GM12878 (cell line): Measurements from ENCODE around the gene SCARB1. TPM values are rescaled to one million over a fixed set of nuclear protein-coding genes. Genes with fewer than 3 reads are reported as not detected.

Experiments
- ATAC-seq: fragments of 200-7000 bp; cut with Tn5 transposase; 3 replicates; pipeline ENCODE4 v1.9.1; 2020; ENCODE audit warnings: mild to moderate bottlenecking, moderate library complexity
- BruUV-seq: library from RNA; stranded (reverse); fragments of 400-500 nt; replicated peaks from 2 replicates; lab custom pipeline; 2021; lab: Mats Ljungman, UMichigan
- CTCF ChIA-PET: fragments of 300-600 bp; sonication (Branson Sonifier 250); formaldehyde crosslinking; extraction: SDS; loops from one replicate; lab custom pipeline; 2021; ENCODE audit warnings: inconsistent platforms; lab: Yijun Ruan, JAX
- POLR2A ChIA-PET: fragments of 350-600 bp; formaldehyde crosslinking; extraction: SDS; loops from one replicate; lab custom pipeline; 2021; ENCODE audit warnings: inconsistent platforms; lab: Charles Lee
- RAD21 ChIA-PET: fragments of 300-600 bp; sonication (Branson Sonifier 250); formaldehyde crosslinking; loops from one replicate; lab custom pipeline; 2023; ENCODE audit warnings: antibody characterized with exemption; ENCODE audit not compliant: unreplicated experiment; lab: Charles Lee
- SMC1A ChIA-PET: fragments of 300-600 bp; sonication (Branson Sonifier 250); formaldehyde crosslinking; loops from one replicate; lab custom pipeline; 2023; ENCODE audit not compliant: unreplicated experiment, uncharacterized antibody; lab: Charles Lee
- DNase-seq: peaks from one replicate; pipeline ENCODE4 v3.0.0-alpha.2; 2011; ENCODE audit warnings: low read depth, low spot score
- FAIRE-seq: peaks from 3 replicates; lab custom pipeline; 2011; peaks lifted over from hg19 to GRCh38; lab: Jason Lieb, UNC
- H2AFZ ChIP-seq: 2 replicates; pipeline ENCODE4 v1.6.0; 2011; ENCODE audit warnings: low read depth, low read length, control low read depth; ENCODE audit not compliant: control insufficient read depth
- H3K27ac ChIP-seq: 2 replicates; pipeline ENCODE4 v1.5.1; 2011; ENCODE audit warnings: control low read depth; ENCODE audit not compliant: control insufficient read depth, insufficient read depth
- H3K27me3 ChIP-seq, 2 experiments: replicated peaks in 1 of 2; 2 replicates each; pipeline versions ENCODE4 v1.6.0 to v1.6.1; 2011; ENCODE audit warnings: low read length in 1 of 2; ENCODE audit not compliant: control insufficient read depth in 2 of 2, insufficient read depth in 2 of 2
- H3K36me3 ChIP-seq, 2 experiments: 2 replicates each; pipeline ENCODE4 v1.5.1; 2011; ENCODE audit warnings: low read length in 1 of 2; ENCODE audit not compliant: control insufficient read depth in 2 of 2, insufficient read depth in 2 of 2
- H3K4me1 ChIP-seq: 2 replicates; pipeline ENCODE4 v1.6.1; 2011; ENCODE audit warnings: mild to moderate bottlenecking, low read length, moderate library complexity, mixed read lengths; ENCODE audit not compliant: control insufficient read depth, insufficient read depth
- H3K4me2 ChIP-seq: 2 replicates; pipeline ENCODE4 v1.6.0; 2011; ENCODE audit warnings: control low read depth; ENCODE audit not compliant: control insufficient read depth, insufficient read depth
- H3K4me3 ChIP-seq: fragments of 200-600 bp; sonication (generic); 2 replicates; pipeline ENCODE4 v1.5.1; 2016
- H3K79me2 ChIP-seq: 2 replicates; pipeline ENCODE4 v1.6.0; 2011; ENCODE audit warnings: low read length; ENCODE audit not compliant: control insufficient read depth, insufficient read depth
- H3K9ac ChIP-seq: 2 replicates; pipeline ENCODE4 v1.8.0; 2011; ENCODE audit warnings: low read length, control low read depth, mixed read lengths; ENCODE audit not compliant: control insufficient read depth, insufficient read depth
- H3K9me3 ChIP-seq: replicated peaks from 3 replicates; pipeline ENCODE4 v1.5.1; 2011; ENCODE audit warnings: mild to moderate bottlenecking, low read length; ENCODE audit not compliant: control insufficient read depth, insufficient read depth
- H4K20me1 ChIP-seq: 2 replicates; pipeline ENCODE4 v1.6.0; 2011; ENCODE audit not compliant: control insufficient read depth, insufficient read depth
- ASH2L ChIP-seq: fragments of 300-600, 200-600 bp; sonication (generic); IDR thresholded peaks from 2 replicates; pipeline ENCODE4 v1.6.1; 2017; ENCODE audit warnings: low read depth, mild to moderate bottlenecking, borderline replicate concordance
- FOXM1 ChIP-seq: IDR thresholded peaks from 2 replicates; pipeline ENCODE4 v1.6.1; 2012; ENCODE audit warnings: low read depth, mild to moderate bottlenecking, inconsistent platforms, low read length, moderate library complexity
- JUNB ChIP-seq: IDR thresholded peaks from 2 replicates; pipeline ENCODE4 v1.6.1; 2016; ENCODE audit warnings: antibody characterized with exemption, mild to moderate bottlenecking
- MYC ChIP-seq: IDR thresholded peaks from 2 replicates; pipeline ENCODE4 v1.6.1; 2011; ENCODE audit warnings: mild to moderate bottlenecking, low read length, moderate library complexity, inconsistent platforms; ENCODE audit not compliant: insufficient read depth, insufficient replicate concordance, insufficient read length, severe bottlenecking
- PAX5 ChIP-seq: IDR thresholded peaks from 2 replicates; pipeline ENCODE4 v1.6.1; 2011; ENCODE audit warnings: low read depth, low read length, borderline replicate concordance
- POLR2AphosphoS5 ChIP-seq: IDR thresholded peaks from 2 replicates; pipeline ENCODE4 v1.6.1; 2011; ENCODE audit warnings: mild to moderate bottlenecking, low read length, inconsistent platforms
- RCOR1 ChIP-seq: conservative IDR thresholded peaks from 2 replicates; pipeline ENCODE4 v1.6.1; 2012; ENCODE audit warnings: low read depth, low read length, improper control_type of control experiment
- SIX5 ChIP-seq: IDR thresholded peaks from 2 replicates; pipeline ENCODE4 v1.6.1; 2011; ENCODE audit warnings: mild to moderate bottlenecking, low read depth, low read length, moderate library complexity; ENCODE audit not compliant: severe bottlenecking
- ZNF622 ChIP-seq: fragments of 450-650 bp; IDR thresholded peaks from 2 replicates; pipeline ENCODE4 v1.6.1; 2017; ENCODE audit warnings: mild to moderate bottlenecking, inconsistent platforms
- ZSCAN29 ChIP-seq: fragments of 450-650 bp; IDR thresholded peaks from 2 replicates; pipeline ENCODE4 v1.6.1; 2017; ENCODE audit warnings: mild to moderate bottlenecking, moderate library complexity
- WGBS: methylation state at CpG from one replicate; pipeline ENCODE4 v1.1.6; 2016; ENCODE audit warnings: low lambda C conversion rate; ENCODE audit not compliant: insufficient replicate concordance, insufficient coverage; ENCODE audit errors: missing lambda C conversion rate; 5-methylcytosine and 5-hydroxymethylcytosine counted together
- in situ Hi-C: fragments of 300-500 bp; cut with MboI; formaldehyde crosslinking; loops from 9 replicates; pipeline ENCODE4 v1.14.3; 2018; ENCODE audit warnings: mixed read lengths
- intact Hi-C: fragments of 100-400 bp; cut with micrococcal nuclease; formaldehyde crosslinking; loops from one replicate; pipeline ENCODE4 v1.14.2; 2022; ENCODE audit not compliant: unreplicated experiment
- polyA plus RNA-seq, 11 experiments: library from polyadenylated mRNA; depleted of rRNA in 4 of 11; unstranded in 6 of 11; stranded (reverse) in 5 of 11; fragments of >200 nt; fragmentation: Nextera tagmentation in 4 of 11; fragmentation: Illumina TruSeq in 1 of 11; extraction: Ambion mirVana in 4 of 11; extraction: Trizol in 1 of 11; gene quantifications; 1 replicate in 1 of 11; 2 replicates in 10 of 11; pipeline versions ENCODE4 v1.2.1 to v1.2.3, GENCODE V29; 2011 to 2016; ENCODE audit warnings: inconsistent platforms in 2 of 11, missing spikeins in 2 of 11, low read depth in 1 of 11
- total RNA-seq, 4 experiments: library from RNA; depleted of rRNA in 3 of 4; stranded (reverse); fragments of >200 nt in 3 of 4; fragmentation: Illumina TruSeq in 1 of 4; extraction: Trizol in 1 of 4; gene quantifications; 2 replicates each; pipeline versions ENCODE4 v1.2.1 to v1.2.3, GENCODE V29; 2013 to 2021
- TF ChIP-seq, protein P1 (sequence below): fragments of 450-650 bp; IDR thresholded peaks from 2 replicates; pipeline ENCODE4 v1.6.1; 2017; ENCODE audit warnings: mild to moderate bottlenecking, moderate library complexity
- TF ChIP-seq, protein P2 (sequence below), 3 experiments: IDR thresholded peaks in 2 of 3; conservative IDR thresholded peaks in 1 of 3; 2 replicates each; pipeline ENCODE4 v1.5.1; 2011; ENCODE audit warnings: low read depth in 3 of 3, low read length in 3 of 3, mild to moderate bottlenecking in 3 of 3, control low read depth in 2 of 3, moderate library complexity in 2 of 3, inconsistent platforms in 1 of 3, mixed read lengths in 1 of 3; ENCODE audit not compliant: control insufficient read depth in 2 of 3, insufficient read depth in 1 of 3; ENCODE audit errors: extremely low read depth in 1 of 3
- TF ChIP-seq, protein P3 (sequence below): fragments of 450-650 bp; IDR thresholded peaks from 2 replicates; pipeline ENCODE4 v1.6.1; 2018; ENCODE audit warnings: borderline replicate concordance, mild to moderate bottlenecking; ENCODE audit not compliant: partially characterized antibody

The SCARB1 gene
- total and polyA plus RNA-seq, 10 of the 15 experiments (the other 5 are each of a cell fraction or from before 2014, with no cell fraction given) = 0.34 to 104 (median 63.1) TPM

DNA sequence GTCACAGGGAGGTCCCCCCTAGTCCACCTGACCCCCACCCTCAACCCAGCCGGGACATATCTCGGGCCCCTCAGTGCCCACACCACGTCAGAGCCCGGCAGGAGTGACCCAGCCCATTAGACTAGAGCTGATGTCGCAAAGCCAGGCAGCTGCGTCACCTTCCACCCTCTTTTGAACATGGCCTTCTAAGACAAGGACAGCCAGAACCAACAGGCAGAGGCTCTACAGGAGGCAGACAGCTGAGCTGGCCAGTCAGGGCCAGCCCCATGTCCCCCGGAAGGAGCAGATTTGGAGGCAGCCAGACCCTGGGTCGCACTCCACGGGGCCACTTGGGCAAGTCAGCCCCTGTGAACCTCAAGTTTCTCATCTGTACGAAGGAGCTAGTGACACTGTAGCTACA lies 44.1 kb downstream of the SCARB1 start (continued):
- TF ChIP-seq, protein P1, sequence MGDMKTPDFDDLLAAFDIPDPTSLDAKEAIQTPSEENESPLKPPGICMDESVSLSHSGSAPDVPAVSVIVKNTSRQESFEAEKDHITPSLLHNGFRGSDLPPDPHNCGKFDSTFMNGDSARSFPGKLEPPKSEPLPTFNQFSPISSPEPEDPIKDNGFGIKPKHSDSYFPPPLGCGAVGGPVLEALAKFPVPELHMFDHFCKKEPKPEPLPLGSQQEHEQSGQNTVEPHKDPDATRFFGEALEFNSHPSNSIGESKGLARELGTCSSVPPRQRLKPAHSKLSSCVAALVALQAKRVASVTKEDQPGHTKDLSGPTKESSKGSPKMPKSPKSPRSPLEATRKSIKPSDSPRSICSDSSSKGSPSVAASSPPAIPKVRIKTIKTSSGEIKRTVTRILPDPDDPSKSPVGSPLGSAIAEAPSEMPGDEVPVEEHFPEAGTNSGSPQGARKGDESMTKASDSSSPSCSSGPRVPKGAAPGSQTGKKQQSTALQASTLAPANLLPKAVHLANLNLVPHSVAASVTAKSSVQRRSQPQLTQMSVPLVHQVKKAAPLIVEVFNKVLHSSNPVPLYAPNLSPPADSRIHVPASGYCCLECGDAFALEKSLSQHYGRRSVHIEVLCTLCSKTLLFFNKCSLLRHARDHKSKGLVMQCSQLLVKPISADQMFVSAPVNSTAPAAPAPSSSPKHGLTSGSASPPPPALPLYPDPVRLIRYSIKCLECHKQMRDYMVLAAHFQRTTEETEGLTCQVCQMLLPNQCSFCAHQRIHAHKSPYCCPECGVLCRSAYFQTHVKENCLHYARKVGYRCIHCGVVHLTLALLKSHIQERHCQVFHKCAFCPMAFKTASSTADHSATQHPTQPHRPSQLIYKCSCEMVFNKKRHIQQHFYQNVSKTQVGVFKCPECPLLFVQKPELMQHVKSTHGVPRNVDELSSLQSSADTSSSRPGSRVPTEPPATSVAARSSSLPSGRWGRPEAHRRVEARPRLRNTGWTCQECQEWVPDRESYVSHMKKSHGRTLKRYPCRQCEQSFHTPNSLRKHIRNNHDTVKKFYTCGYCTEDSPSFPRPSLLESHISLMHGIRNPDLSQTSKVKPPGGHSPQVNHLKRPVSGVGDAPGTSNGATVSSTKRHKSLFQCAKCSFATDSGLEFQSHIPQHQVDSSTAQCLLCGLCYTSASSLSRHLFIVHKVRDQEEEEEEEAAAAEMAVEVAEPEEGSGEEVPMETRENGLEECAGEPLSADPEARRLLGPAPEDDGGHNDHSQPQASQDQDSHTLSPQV = no peak
- TF ChIP-seq ZNF622 = no peak
- TF ChIP-seq, protein P2, sequence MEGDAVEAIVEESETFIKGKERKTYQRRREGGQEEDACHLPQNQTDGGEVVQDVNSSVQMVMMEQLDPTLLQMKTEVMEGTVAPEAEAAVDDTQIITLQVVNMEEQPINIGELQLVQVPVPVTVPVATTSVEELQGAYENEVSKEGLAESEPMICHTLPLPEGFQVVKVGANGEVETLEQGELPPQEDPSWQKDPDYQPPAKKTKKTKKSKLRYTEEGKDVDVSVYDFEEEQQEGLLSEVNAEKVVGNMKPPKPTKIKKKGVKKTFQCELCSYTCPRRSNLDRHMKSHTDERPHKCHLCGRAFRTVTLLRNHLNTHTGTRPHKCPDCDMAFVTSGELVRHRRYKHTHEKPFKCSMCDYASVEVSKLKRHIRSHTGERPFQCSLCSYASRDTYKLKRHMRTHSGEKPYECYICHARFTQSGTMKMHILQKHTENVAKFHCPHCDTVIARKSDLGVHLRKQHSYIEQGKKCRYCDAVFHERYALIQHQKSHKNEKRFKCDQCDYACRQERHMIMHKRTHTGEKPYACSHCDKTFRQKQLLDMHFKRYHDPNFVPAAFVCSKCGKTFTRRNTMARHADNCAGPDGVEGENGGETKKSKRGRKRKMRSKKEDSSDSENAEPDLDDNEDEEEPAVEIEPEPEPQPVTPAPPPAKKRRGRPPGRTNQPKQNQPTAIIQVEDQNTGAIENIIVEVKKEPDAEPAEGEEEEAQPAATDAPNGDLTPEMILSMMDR (IDR thresholded peaks at IDR 0.05 in 2 of 3, conservative IDR thresholded peaks at IDR 0.05 in 1 of 3; ENCODE audit: control insufficient read depth in 2 of 3, extremely low read depth in 1 of 3, insufficient read depth in 1 of 3, low read depth in 3 of 3, low read length in 3 of 3) = no peak
- no peak for TF ChIP-seq ASH2L

GRCh38 chr12:124819080-124819479 lies 44.6 kb downstream of the SCARB1 start:
- intact Hi-C loops (no loop called here), in situ Hi-C loops (no loop called here)
- H3K27me3 ChIP-seq = no peaks in the 10 kb centered on the region
- TF ChIP-seq RCOR1 (no peak), POLR2AphosphoS5 (no peak), MYC (no peak), ZSCAN29 (no peak), FOXM1 (no peak), JUNB (no peak), ASH2L (no peak), SIX5 (no peak), PAX5 (no peak), ZNF622 (no peak)
- TF ChIP-seq, protein P3, sequence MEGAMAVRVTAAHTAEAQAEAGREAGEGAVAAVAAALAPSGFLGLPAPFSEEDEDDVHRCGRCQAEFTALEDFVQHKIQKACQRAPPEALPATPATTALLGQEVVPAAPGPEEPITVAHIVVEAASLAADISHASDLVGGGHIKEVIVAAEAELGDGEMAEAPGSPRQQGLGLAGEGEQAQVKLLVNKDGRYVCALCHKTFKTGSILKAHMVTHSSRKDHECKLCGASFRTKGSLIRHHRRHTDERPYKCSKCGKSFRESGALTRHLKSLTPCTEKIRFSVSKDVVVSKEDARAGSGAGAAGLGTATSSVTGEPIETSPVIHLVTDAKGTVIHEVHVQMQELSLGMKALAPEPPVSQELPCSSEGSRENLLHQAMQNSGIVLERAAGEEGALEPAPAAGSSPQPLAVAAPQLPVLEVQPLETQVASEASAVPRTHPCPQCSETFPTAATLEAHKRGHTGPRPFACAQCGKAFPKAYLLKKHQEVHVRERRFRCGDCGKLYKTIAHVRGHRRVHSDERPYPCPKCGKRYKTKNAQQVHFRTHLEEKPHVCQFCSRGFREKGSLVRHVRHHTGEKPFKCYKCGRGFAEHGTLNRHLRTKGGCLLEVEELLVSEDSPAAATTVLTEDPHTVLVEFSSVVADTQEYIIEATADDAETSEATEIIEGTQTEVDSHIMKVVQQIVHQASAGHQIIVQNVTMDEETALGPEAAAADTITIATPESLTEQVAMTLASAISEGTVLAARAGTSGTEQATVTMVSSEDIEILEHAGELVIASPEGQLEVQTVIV = no peak
- ATAC-seq (no peak), FAIRE-seq (no peak), DNase-seq (no peak)
- no peak overlapping the region for H3K4me3 ChIP-seq
- SMC1A ChIA-PET = no interaction called here
- CTCF ChIA-PET = no interaction called here
- BruUV-seq = no TSS peak
- no peaks in the 10 kb centered on the region; the same call in 1 of the 2 replicates for H4K20me1 ChIP-seq
- POLR2A ChIA-PET = interaction anchor here (0.6 kb wide), 1 partner anchor 82 kb away, joined by 3 read pairs; no protein-coding TSS in a partner anchor
- H3K36me3 ChIP-seq = peaks cover 11 to 29% of the 10 kb centered on the region in 2 experiments
- 91% methylated on average over 5 of the region's 5 CpGs for WGBS
- H3K9me3 ChIP-seq = no peaks in the 10 kb centered on the region
- no peak overlapping the region for H3K4me2 ChIP-seq
- H3K79me2 ChIP-seq = peaks cover 13% of the 10 kb centered on the region
- no peak overlapping the region for H3K9ac ChIP-seq
- RAD21 ChIA-PET = no interaction called here
- H3K27ac ChIP-seq = no peak overlapping the region
- H3K4me1 ChIP-seq = no peaks in the 10 kb centered on the region
- no peak overlapping the region for H2AFZ ChIP-seq
